ENCODE measurements around the gene DNASE1L2. TPM values are rescaled to one million over a fixed set of nuclear protein-coding genes. Genes with fewer than 3 reads are reported as not detected.

Gene DNASE1L2

GRCh38 chr16:2285731-2286191, 49.5 kb downstream of the DNASE1L2 start:
- H3K4me3 ChIP-seq (ENCODE audit: insufficient read depth in 1 of 2, low read depth in 1 of 2, low read length in 2 of 2), result no peak overlapping the region
- no peak overlapping the region for H3K18ac ChIP-seq (ENCODE audit: low read depth in 1 of 2, low read length in 2 of 2)
- H3K9ac ChIP-seq (ENCODE audit: low read length), result no peak overlapping the region
- 82% methylated on average over 13 of the region's 13 CpGs for WGBS
- no peak overlapping the region for H4K91ac ChIP-seq (ENCODE audit: low read length)
- no peak overlapping the region for H3K23ac ChIP-seq (ENCODE audit: low read length in 2 of 2)
- H2BK120ac ChIP-seq (ENCODE audit: low read depth, low read length), result no peak overlapping the region
- no peaks in the 10 kb centered on the region for H3K4me1 ChIP-seq (ENCODE audit: control insufficient read depth, insufficient read depth, low read depth, low read length)
- H2AK5ac ChIP-seq (ENCODE audit: low read length, severe bottlenecking), result no peak overlapping the region
- no peak overlapping the region for H2AFZ ChIP-seq (ENCODE audit: low read depth, low read length)
- no peaks in the 10 kb centered on the region for H3K36me3 ChIP-seq (ENCODE audit: control insufficient read depth in 1 of 2, insufficient read depth in 2 of 2, low read depth in 1 of 2, low read length in 2 of 2)
- peaks cover 1 to 50% of the 10 kb centered on the region in 2 experiments for H3K27me3 ChIP-seq (ENCODE audit: control insufficient read depth in 1 of 2, insufficient read depth in 1 of 2, low read length in 2 of 2)
- H2BK12ac ChIP-seq (ENCODE audit: low read length in 2 of 2), result no peak overlapping the region
- no peak overlapping the region for H3K4me2 ChIP-seq (ENCODE audit: low read length, poor library complexity, severe bottlenecking)
- H3K9me3 ChIP-seq (ENCODE audit: control insufficient read depth, low read length), result no peaks in the 10 kb centered on the region
- no peak overlapping the region for H3K27ac ChIP-seq (ENCODE audit: low read length, poor library complexity, severe bottlenecking)
- no peak overlapping the region for H2BK5ac ChIP-seq (ENCODE audit: low read depth, low read length, poor library complexity, severe bottlenecking)
- no peak overlapping the region for H4K8ac ChIP-seq (ENCODE audit: low read length)
- no peak overlapping the region for H3K4ac ChIP-seq (ENCODE audit: low read depth in 1 of 2, low read length in 2 of 2)
- no peaks in the 10 kb centered on the region for H3K79me1 ChIP-seq (replicated peaks; ENCODE audit: low read length, poor library complexity, severe bottlenecking)
- DNase-seq, result no peak
- H2BK15ac ChIP-seq (ENCODE audit: low read depth, poor library complexity, severe bottlenecking), result no peak overlapping the region
- H3K14ac ChIP-seq (ENCODE audit: low read length in 2 of 2), result no peak overlapping the region

- Histone ChIP-seq H3K23ac (ENCODE audit: low read length in 2 of 2) (no peak overlapping the region), H2BK5ac (ENCODE audit: low read depth, low read length, poor library complexity, severe bottlenecking) (no peak overlapping the region), H2BK12ac (ENCODE audit: low read length in 2 of 2) (no peak overlapping the region), H2AFZ (ENCODE audit: low read depth, low read length) (no peak overlapping the region), H3K18ac (ENCODE audit: low read depth in 1 of 2, low read length in 2 of 2) (no peak overlapping the region), H3K36me3 (ENCODE audit: control insufficient read depth in 1 of 2, insufficient read depth in 2 of 2, low read depth in 1 of 2, low read length in 2 of 2) (no peaks in the 10 kb centered on the region), H2BK120ac (ENCODE audit: low read depth, low read length) (no peak overlapping the region), H3K27me3 (ENCODE audit: control insufficient read depth in 1 of 2, insufficient read depth in 1 of 2, low read length in 2 of 2) (peaks cover 0 to 42% of the 10 kb centered on the region in 2 experiments), H3K79me1 (replicated peaks; ENCODE audit: low read length, poor library complexity, severe bottlenecking) (no peaks in the 10 kb centered on the region), H3K4me2 (ENCODE audit: low read length, poor library complexity, severe bottlenecking) (no peak overlapping the region), H3K4me1 (ENCODE audit: control insufficient read depth, insufficient read depth, low read depth, low read length) (no peaks in the 10 kb centered on the region), H3K9me3 (ENCODE audit: control insufficient read depth, low read length) (no peaks in the 10 kb centered on the region), H3K4ac (ENCODE audit: low read depth in 1 of 2, low read length in 2 of 2) (no peak overlapping the region), H3K9ac (ENCODE audit: low read length) (no peak overlapping the region), H2AK5ac (ENCODE audit: low read length, severe bottlenecking) (no peak overlapping the region), H2BK15ac (ENCODE audit: low read depth, poor library complexity, severe bottlenecking) (no peak overlapping the region), H3K27ac (ENCODE audit: low read length, poor library complexity, severe bottlenecking) (no peak overlapping the region), H4K91ac (ENCODE audit: low read length) (no peak overlapping the region), H3K14ac (ENCODE audit: low read length in 2 of 2) (no peak overlapping the region), H4K8ac (ENCODE audit: low read length) (no peak overlapping the region), H3K4me3 (ENCODE audit: insufficient read depth in 1 of 2, low read depth in 1 of 2, low read length in 2 of 2) (no peak overlapping the region)
- 84% methylated on average over 15 of the region's 17 CpGs for WGBS
- DNase-seq, result no peak
These were observed 50.3 kb downstream of the DNASE1L2 start for GRCh38 chr16:2286550-2286949.

- Histone ChIP-seq H3K9ac (ENCODE audit: low read length) (no peak overlapping the region), H3K23ac (ENCODE audit: low read length in 2 of 2) (no peak overlapping the region), H3K4ac (ENCODE audit: low read depth in 1 of 2, low read length in 2 of 2) (no peak overlapping the region), H2BK15ac (ENCODE audit: low read depth, poor library complexity, severe bottlenecking) (no peak overlapping the region), H2AFZ (ENCODE audit: low read depth, low read length) (no peak overlapping the region), H2BK12ac (ENCODE audit: low read length in 2 of 2) (no peak overlapping the region), H3K18ac (ENCODE audit: low read depth in 1 of 2, low read length in 2 of 2) (no peak overlapping the region), H3K27me3 (ENCODE audit: control insufficient read depth in 1 of 2, insufficient read depth in 1 of 2, low read length in 2 of 2) (peaks cover 0 to 29% of the 10 kb centered on the region in 2 experiments), H3K4me2 (ENCODE audit: low read length, poor library complexity, severe bottlenecking) (no peak overlapping the region), H2BK5ac (ENCODE audit: low read depth, low read length, poor library complexity, severe bottlenecking) (no peak overlapping the region), H2AK5ac (ENCODE audit: low read length, severe bottlenecking) (no peak overlapping the region), H4K8ac (ENCODE audit: low read length) (no peak overlapping the region), H3K14ac (ENCODE audit: low read length in 2 of 2) (no peak overlapping the region), H3K4me3 (ENCODE audit: insufficient read depth in 1 of 2, low read depth in 1 of 2, low read length in 2 of 2) (no peak overlapping the region), H4K91ac (ENCODE audit: low read length) (no peak overlapping the region), H3K9me3 (ENCODE audit: control insufficient read depth, low read length) (no peaks in the 10 kb centered on the region), H3K4me1 (ENCODE audit: control insufficient read depth, insufficient read depth, low read depth, low read length) (no peaks in the 10 kb centered on the region), H3K79me1 (replicated peaks; ENCODE audit: low read length, poor library complexity, severe bottlenecking) (no peaks in the 10 kb centered on the region), H3K36me3 (ENCODE audit: control insufficient read depth in 1 of 2, insufficient read depth in 2 of 2, low read depth in 1 of 2, low read length in 2 of 2) (no peaks in the 10 kb centered on the region), H3K27ac (ENCODE audit: low read length, poor library complexity, severe bottlenecking) (no peak overlapping the region), H2BK120ac (ENCODE audit: low read depth, low read length) (no peak overlapping the region)
- no peak for DNase-seq
- 86% methylated on average over 35 of the region's 35 CpGs for WGBS
These were observed 51.8 kb downstream of the DNASE1L2 start for GRCh38 chr16:2287916-2288547.

Small RNA genes within 50 kb of the gene (small RNA-seq; reads per million reads assigned to genes)
- gene MIR3677 (ENCODE audit: low read depth) (0.86 reads per million), gene MIR4717 (ENCODE audit: low read depth) (not detected)
